ENCODE results near the gene ADSS1.
A peak's percentile ranks its signal among the peaks of the same experiment; 100 is the strongest.

ADSS1 gene

GRCh38 chr14:104680056-104680805 lies 43.8 kb upstream of the ADSS1 start:
- H3K36me3 ChIP-seq, result no peaks in the 10 kb centered on the region
- H3K4me3 ChIP-seq, result no peak overlapping the region
- H3K27me3 ChIP-seq, result no peaks in the 10 kb centered on the region
- peaks cover 68 to 79% (median 77%) of the 10 kb centered on the region in 10 experiments for H3K4me1 ChIP-seq
- H3K27ac ChIP-seq, result peak overlapping the region; percentile 26 to 99 (median 95); a peak in 21 of 22 replicates
- H3K9me3 ChIP-seq (replicated peaks in 1 of 11), result no peaks in the 10 kb centered on the region
- peak overlapping the region; percentile 89 to 100 (median 97) for H3K4me2 ChIP-seq
- H3K9ac ChIP-seq, result peak overlapping the region in 10 of 11 experiments; percentile 24 to 93 (median 70); a peak in 17 of 22 replicates
- no peak for TF ChIP-seq Cebpa-rat (IDR thresholded peaks at IDR 0.05)
- H4K20me1 ChIP-seq, result no peaks in the 10 kb centered on the region

GRCh38 chr14:104680806-104681688 lies 43.0 kb upstream of the ADSS1 start:
- H3K36me3 ChIP-seq, result no peaks in the 10 kb centered on the region
- peaks cover 65 to 77% (median 71%) of the 10 kb centered on the region in 10 experiments for H3K4me1 ChIP-seq
- H3K4me3 ChIP-seq, result 0 out of 20 replicates have a peak overlapping the region, but pooled peaks of 2 of the 10 experiments have one; percentile 26 to 31
- no peaks in the 10 kb centered on the region for H4K20me1 ChIP-seq
- TF ChIP-seq Cebpa-rat (IDR thresholded peaks at IDR 0.05), result no peak
- H3K4me2 ChIP-seq, result peak overlapping the region; percentile 89 to 100 (median 97)
- H3K27me3 ChIP-seq, result no peaks in the 10 kb centered on the region
- peak overlapping the region in 10 of 11 experiments; percentile 32 to 93 (median 70); a peak in 20 of 22 replicates for H3K9ac ChIP-seq
- H3K9me3 ChIP-seq (replicated peaks in 1 of 11), result no peaks in the 10 kb centered on the region
- H3K27ac ChIP-seq, result peak overlapping the region; percentile 26 to 99 (median 95); a peak in 21 of 22 replicates

- Histone ChIP-seq H3K36me3 (no peaks in the 10 kb centered on the region), H3K4me2 (peak overlapping the region; percentile 89 to 100 (median 97)), H3K4me3 (peak overlapping the region in 2 of 10 experiments; percentile 26 to 31; a peak in 1 of 20 replicates), H3K9me3 (replicated peaks in 1 of 11) (no peaks in the 10 kb centered on the region), H3K4me1 (peaks cover 62 to 74% (median 68%) of the 10 kb centered on the region in 10 experiments), H3K27me3 (no peaks in the 10 kb centered on the region), H4K20me1 (no peaks in the 10 kb centered on the region), H3K9ac (peak overlapping the region; percentile 30 to 93 (median 56); a peak in 18 of 22 replicates), H3K27ac (peak overlapping the region in 10 of 11 experiments; percentile 26 to 99 (median 96); a peak in 19 of 22 replicates)
- no peak for TF ChIP-seq Cebpa-rat (IDR thresholded peaks at IDR 0.05)
These were observed 42.3 kb upstream of the ADSS1 start for GRCh38 chr14:104681689-104682074.

- H3K9ac ChIP-seq, result peak overlapping the region; percentile 30 to 93 (median 56); a peak in 17 of 22 replicates
- H3K27ac ChIP-seq, result peak overlapping the region in 10 of 11 experiments; percentile 19 to 99 (median 96); a peak in 13 of 22 replicates
- peak overlapping the region; percentile 89 to 100 (median 97) for H3K4me2 ChIP-seq
- no peak for TF ChIP-seq Cebpa-rat (IDR thresholded peaks at IDR 0.05)
- no peaks in the 10 kb centered on the region for H3K36me3 ChIP-seq
- peak overlapping the region in 1 of 10 experiments; percentile 26; a peak in 1 of 20 replicates for H3K4me3 ChIP-seq
- H3K27me3 ChIP-seq, result no peaks in the 10 kb centered on the region
- peaks cover 62 to 74% (median 68%) of the 10 kb centered on the region in 10 experiments for H3K4me1 ChIP-seq
- no peaks in the 10 kb centered on the region for H3K9me3 ChIP-seq (replicated peaks in 1 of 11)
- H4K20me1 ChIP-seq, result no peaks in the 10 kb centered on the region
These were observed 41.9 kb upstream of the ADSS1 start for GRCh38 chr14:104682107-104682593.

GRCh38 chr14:104683653-104684448 lies 40.2 kb upstream of the ADSS1 start:
- no peaks in the 10 kb centered on the region for H3K9me3 ChIP-seq (replicated peaks in 1 of 11)
- no peak overlapping the region for H3K9ac ChIP-seq
- H3K4me1 ChIP-seq, result peaks cover 65 to 76% (median 70%) of the 10 kb centered on the region in 10 experiments
- no peaks in the 10 kb centered on the region for H3K36me3 ChIP-seq
- no peaks in the 10 kb centered on the region for H4K20me1 ChIP-seq
- no peak for TF ChIP-seq Cebpa-rat (IDR thresholded peaks at IDR 0.05)
- H3K27me3 ChIP-seq, result no peaks in the 10 kb centered on the region
- H3K27ac ChIP-seq, result no peak overlapping the region
- H3K4me2 ChIP-seq, result no peak overlapping the region
- no peak overlapping the region for H3K4me3 ChIP-seq

GRCh38 chr14:104684449-104684821 lies 39.6 kb upstream of the ADSS1 start:
- Histone ChIP-seq H3K4me1 (peaks cover 63 to 75% (median 68%) of the 10 kb centered on the region in 10 experiments), H3K4me3 (no peak overlapping the region), H3K27me3 (no peaks in the 10 kb centered on the region), H3K36me3 (no peaks in the 10 kb centered on the region), H3K9ac (no peak overlapping the region; a peak in 1 of 22 replicates), H3K27ac (no peak overlapping the region), H3K9me3 (replicated peaks in 1 of 11) (no peaks in the 10 kb centered on the region), H3K4me2 (peak overlapping the region in 2 of 11 experiments; percentile 61 to 65; a peak in 1 of 22 replicates), H4K20me1 (no peaks in the 10 kb centered on the region)
- no peak for TF ChIP-seq Cebpa-rat (IDR thresholded peaks at IDR 0.05)

- Histone ChIP-seq H3K9me3 (replicated peaks in 1 of 11) (no peaks in the 10 kb centered on the region), H3K27me3 (no peaks in the 10 kb centered on the region), H3K9ac (no peak overlapping the region), H3K36me3 (no peaks in the 10 kb centered on the region), H3K4me1 (peaks cover 55 to 67% (median 60%) of the 10 kb centered on the region in 10 experiments), H3K4me2 (peak overlapping the region in 6 of 11 experiments; percentile 1 to 67 (median 53); a peak in 8 of 22 replicates), H4K20me1 (peaks cover under 1 to 9% (median 6%) of the 10 kb centered on the region in 11 experiments; a peak in 19 of 22 replicates), H3K4me3 (no peak overlapping the region), H3K27ac (no peak overlapping the region)
- no peak for TF ChIP-seq Cebpa-rat (IDR thresholded peaks at IDR 0.05)
These were observed 38.6 kb upstream of the ADSS1 start for GRCh38 chr14:104685216-104685997.
